ENCODE measurements around the gene FNDC3B.

GRCh38 chr3:172270557-172271166, 231.3 kb downstream of the FNDC3B start:
- TF ChIP-seq, protein P1, sequence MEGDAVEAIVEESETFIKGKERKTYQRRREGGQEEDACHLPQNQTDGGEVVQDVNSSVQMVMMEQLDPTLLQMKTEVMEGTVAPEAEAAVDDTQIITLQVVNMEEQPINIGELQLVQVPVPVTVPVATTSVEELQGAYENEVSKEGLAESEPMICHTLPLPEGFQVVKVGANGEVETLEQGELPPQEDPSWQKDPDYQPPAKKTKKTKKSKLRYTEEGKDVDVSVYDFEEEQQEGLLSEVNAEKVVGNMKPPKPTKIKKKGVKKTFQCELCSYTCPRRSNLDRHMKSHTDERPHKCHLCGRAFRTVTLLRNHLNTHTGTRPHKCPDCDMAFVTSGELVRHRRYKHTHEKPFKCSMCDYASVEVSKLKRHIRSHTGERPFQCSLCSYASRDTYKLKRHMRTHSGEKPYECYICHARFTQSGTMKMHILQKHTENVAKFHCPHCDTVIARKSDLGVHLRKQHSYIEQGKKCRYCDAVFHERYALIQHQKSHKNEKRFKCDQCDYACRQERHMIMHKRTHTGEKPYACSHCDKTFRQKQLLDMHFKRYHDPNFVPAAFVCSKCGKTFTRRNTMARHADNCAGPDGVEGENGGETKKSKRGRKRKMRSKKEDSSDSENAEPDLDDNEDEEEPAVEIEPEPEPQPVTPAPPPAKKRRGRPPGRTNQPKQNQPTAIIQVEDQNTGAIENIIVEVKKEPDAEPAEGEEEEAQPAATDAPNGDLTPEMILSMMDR (IDR thresholded peaks at IDR 0.05; ENCODE audit: insufficient read depth, low read length, poor library complexity, severe bottlenecking), result no peak
- TF ChIP-seq EZH2phosphoT487 (conservative IDR thresholded peaks at IDR 0.05; ENCODE audit: low read length), result no peak

Data from SU-DHL-6 (cell line).